ENCODE data around the gene SKIC8.

DNA sequence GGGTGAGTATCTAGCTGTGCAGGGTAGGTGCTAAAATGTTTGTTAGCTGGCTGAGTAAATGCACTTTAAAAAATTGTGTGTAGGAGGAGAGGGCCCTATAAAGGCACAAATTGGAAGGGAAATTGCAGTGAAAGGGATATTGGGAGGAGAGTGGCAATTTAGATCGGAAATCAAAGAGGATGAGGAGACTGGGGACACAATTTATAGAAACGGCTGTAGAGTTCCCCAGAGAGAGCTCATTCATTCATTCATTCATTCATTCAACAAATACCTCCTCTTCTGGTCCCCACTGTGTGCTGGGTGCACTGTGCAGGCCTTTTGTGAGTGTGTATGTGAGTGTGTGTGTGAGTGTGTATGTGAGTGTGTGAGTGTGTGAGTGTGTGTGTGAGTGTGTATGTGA is 32.6 kb downstream of the SKIC8 start:
- TF ChIP-seq, protein P1, sequence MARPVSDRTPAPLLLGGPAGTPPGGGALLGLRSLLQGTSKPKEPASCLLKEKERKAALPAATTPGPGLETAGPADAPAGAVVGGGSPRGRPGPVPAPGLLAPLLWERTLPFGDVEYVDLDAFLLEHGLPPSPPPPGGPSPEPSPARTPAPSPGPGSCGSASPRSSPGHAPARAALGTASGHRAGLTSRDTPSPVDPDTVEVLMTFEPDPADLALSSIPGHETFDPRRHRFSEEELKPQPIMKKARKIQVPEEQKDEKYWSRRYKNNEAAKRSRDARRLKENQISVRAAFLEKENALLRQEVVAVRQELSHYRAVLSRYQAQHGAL (CRISPR knock-in tag; IDR thresholded peaks at IDR 0.05; ENCODE audit: not compliant biosample characterization) = no peak
- TF ChIP-seq POLR2A (IDR thresholded peaks at IDR 0.05; ENCODE audit: insufficient read depth in 1 of 2, low read depth in 2 of 2, low read length in 2 of 2) = no peak
- no peak for TF ChIP-seq RFXANK (CRISPR knock-in tag; IDR thresholded peaks at IDR 0.05)
- TF ChIP-seq, protein P2, sequence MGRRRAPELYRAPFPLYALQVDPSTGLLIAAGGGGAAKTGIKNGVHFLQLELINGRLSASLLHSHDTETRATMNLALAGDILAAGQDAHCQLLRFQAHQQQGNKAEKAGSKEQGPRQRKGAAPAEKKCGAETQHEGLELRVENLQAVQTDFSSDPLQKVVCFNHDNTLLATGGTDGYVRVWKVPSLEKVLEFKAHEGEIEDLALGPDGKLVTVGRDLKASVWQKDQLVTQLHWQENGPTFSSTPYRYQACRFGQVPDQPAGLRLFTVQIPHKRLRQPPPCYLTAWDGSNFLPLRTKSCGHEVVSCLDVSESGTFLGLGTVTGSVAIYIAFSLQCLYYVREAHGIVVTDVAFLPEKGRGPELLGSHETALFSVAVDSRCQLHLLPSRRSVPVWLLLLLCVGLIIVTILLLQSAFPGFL (CRISPR knock-in tag; IDR thresholded peaks at IDR 0.05) = no peak
- TF ChIP-seq FIP1L1 (IDR thresholded peaks at IDR 0.05; ENCODE audit: borderline replicate concordance, insufficient read depth, low read depth, low read length) = no peak
- TF ChIP-seq ZNF124 (CRISPR knock-in tag; IDR thresholded peaks at IDR 0.05) = no peak
- TF ChIP-seq, protein P3, sequence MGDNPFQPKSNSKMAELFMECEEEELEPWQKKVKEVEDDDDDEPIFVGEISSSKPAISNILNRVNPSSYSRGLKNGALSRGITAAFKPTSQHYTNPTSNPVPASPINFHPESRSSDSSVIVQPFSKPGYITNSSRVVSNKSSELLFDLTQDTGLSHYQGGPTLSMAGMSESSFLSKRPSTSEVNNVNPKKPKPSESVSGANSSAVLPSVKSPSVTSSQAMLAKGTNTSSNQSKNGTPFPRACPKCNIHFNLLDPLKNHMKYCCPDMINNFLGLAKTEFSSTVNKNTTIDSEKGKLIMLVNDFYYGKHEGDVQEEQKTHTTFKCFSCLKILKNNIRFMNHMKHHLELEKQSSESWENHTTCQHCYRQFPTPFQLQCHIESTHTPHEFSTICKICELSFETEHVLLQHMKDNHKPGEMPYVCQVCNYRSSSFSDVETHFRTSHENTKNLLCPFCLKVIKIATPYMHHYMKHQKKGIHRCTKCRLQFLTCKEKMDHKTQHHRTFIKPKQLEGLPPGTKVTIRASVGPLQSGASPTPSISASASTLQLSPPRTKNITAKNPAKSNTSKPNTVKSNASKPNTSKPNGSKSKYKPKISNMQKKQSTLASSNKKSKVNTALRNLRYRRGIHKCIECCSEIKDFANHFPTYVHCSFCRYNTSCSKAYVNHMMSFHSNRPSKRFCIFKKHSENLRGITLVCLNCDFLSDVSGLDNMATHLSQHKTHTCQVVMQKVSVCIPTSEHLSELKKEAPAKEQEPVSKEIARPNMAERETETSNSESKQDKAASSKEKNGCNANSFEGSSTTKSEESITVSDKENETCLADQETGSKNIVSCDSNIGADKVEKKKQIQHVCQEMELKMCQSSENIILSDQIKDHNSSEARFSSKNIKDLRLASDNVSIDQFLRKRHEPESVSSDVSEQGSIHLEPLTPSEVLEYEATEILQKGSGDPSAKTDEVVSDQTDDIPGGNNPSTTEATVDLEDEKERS (CRISPR knock-in tag; IDR thresholded peaks at IDR 0.05) = no peak
- TF ChIP-seq, protein P4, sequence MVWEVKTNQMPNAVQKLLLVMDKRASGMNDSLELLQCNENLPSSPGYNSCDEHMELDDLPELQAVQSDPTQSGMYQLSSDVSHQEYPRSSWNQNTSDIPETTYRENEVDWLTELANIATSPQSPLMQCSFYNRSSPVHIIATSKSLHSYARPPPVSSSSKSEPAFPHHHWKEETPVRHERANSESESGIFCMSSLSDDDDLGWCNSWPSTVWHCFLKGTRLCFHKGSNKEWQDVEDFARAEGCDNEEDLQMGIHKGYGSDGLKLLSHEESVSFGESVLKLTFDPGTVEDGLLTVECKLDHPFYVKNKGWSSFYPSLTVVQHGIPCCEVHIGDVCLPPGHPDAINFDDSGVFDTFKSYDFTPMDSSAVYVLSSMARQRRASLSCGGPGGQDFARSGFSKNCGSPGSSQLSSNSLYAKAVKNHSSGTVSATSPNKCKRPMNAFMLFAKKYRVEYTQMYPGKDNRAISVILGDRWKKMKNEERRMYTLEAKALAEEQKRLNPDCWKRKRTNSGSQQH (CRISPR knock-in tag; IDR thresholded peaks at IDR 0.05; ENCODE audit: low read depth) = no peak
- TF ChIP-seq EP300 (IDR thresholded peaks at IDR 0.05; ENCODE audit: low read depth in 2 of 2, low read length in 2 of 2) = no peak
- no peak for TF ChIP-seq EP300 (CRISPR knock-in tag; IDR thresholded peaks at IDR 0.05; ENCODE audit: borderline replicate concordance)
- TF ChIP-seq EZH2 (conservative IDR thresholded peaks at IDR 0.05; ENCODE audit: low read depth, low read length) = no peak
